RWPE2 (cell line): Measurements from ENCODE around the gene GPR160.

Experiments
- ATAC-seq: fragments of 200-7000 bp; cut with Tn5 transposase; 3 replicates; pipeline ENCODE4 v1.9.1; 2021; ENCODE audit warnings: low read depth
- DNase-seq: peaks from one replicate; pipeline ENCODE4 v3.0.0-alpha.2; 2020; ENCODE audit warnings: low spot score
- H3K27ac ChIP-seq: fragments of 450-650 bp; 2 replicates; pipeline ENCODE4 v1.5.1; 2017; ENCODE audit warnings: mild to moderate bottlenecking; ENCODE audit not compliant: poor library complexity, severe bottlenecking
- H3K27me3 ChIP-seq: fragments of 250-450 bp; sonication (Bioruptor Pico); 2 replicates; pipeline ENCODE4 v1.5.1; 2021; ENCODE audit warnings: mild to moderate bottlenecking, moderate library complexity; ENCODE audit not compliant: insufficient read depth, poor library complexity, severe bottlenecking
- H3K36me3 ChIP-seq: fragments of 250-450 bp; sonication (Bioruptor Pico); 2 replicates; pipeline ENCODE4 v1.5.1; 2020; ENCODE audit warnings: low read depth, mild to moderate bottlenecking, moderate library complexity
- H3K4me1 ChIP-seq: fragments of 250-450 bp; sonication (Bioruptor Pico); 2 replicates; pipeline ENCODE4 v1.5.1; 2021; ENCODE audit warnings: mild to moderate bottlenecking, moderate library complexity; ENCODE audit not compliant: insufficient read depth, poor library complexity, severe bottlenecking
- H3K4me3 ChIP-seq: fragments of 250-450 bp; sonication (Bioruptor Pico); 2 replicates; pipeline ENCODE4 v1.5.1; 2021; ENCODE audit warnings: mild to moderate bottlenecking, moderate library complexity; ENCODE audit not compliant: severe bottlenecking
- H3K9me3 ChIP-seq: fragments of 250-450 bp; sonication (Bioruptor Pico); 2 replicates; pipeline ENCODE4 v1.5.1; 2021; ENCODE audit warnings: mild to moderate bottlenecking, moderate library complexity; ENCODE audit not compliant: severe bottlenecking
- CTCF ChIP-seq: fragments of 450-650 bp; IDR thresholded peaks from one replicate; pipeline ENCODE4 v1.5.1; 2017; ENCODE audit warnings: mild to moderate bottlenecking, moderate library complexity; ENCODE audit not compliant: poor library complexity, severe bottlenecking

GPR160 gene

GRCh38 chr3:170064108-170064507 is 26.3 kb downstream of the GPR160 start:
- Histone ChIP-seq H3K4me1 (no peaks in the 10 kb centered on the region), H3K36me3 (no peaks in the 10 kb centered on the region), H3K27ac (no peak overlapping the region), H3K27me3 (no peaks in the 10 kb centered on the region), H3K9me3 (no peaks in the 10 kb centered on the region), H3K4me3 (no peak overlapping the region)
- DNase-seq: no peak
- ATAC-seq: no peak
- TF ChIP-seq CTCF: no peak

GRCh38 chr3:170075441-170076091 is 37.8 kb downstream of the GPR160 start:
- H3K27me3 ChIP-seq: no peaks in the 10 kb centered on the region
- TF ChIP-seq CTCF: no peak
- H3K9me3 ChIP-seq: no peaks in the 10 kb centered on the region
- H3K27ac ChIP-seq: no peak overlapping the region
- H3K4me3 ChIP-seq: no peak overlapping the region
- ATAC-seq (no peak), DNase-seq (no peak)
- no peaks in the 10 kb centered on the region for H3K36me3 ChIP-seq
- no peaks in the 10 kb centered on the region for H3K4me1 ChIP-seq

- Histone ChIP-seq H3K4me1 (no peaks in the 10 kb centered on the region), H3K4me3 (no peak overlapping the region), H3K27me3 (no peaks in the 10 kb centered on the region), H3K9me3 (no peaks in the 10 kb centered on the region), H3K27ac (no peak overlapping the region), H3K36me3 (no peaks in the 10 kb centered on the region; the same call in 1 of the 2 replicates)
- ATAC-seq: no peak
- no peak for TF ChIP-seq CTCF
- no peak for DNase-seq
Observed at GRCh38 chr3:170076715-170077238, 39.0 kb downstream of the GPR160 start.

GRCh38 chr3:170077361-170077760 is 39.6 kb downstream of the GPR160 start:
- ATAC-seq: no peak
- no peaks in the 10 kb centered on the region for H3K27me3 ChIP-seq
- H3K4me3 ChIP-seq: no peak overlapping the region
- no peak for TF ChIP-seq CTCF
- no peak for DNase-seq
- H3K27ac ChIP-seq: no peak overlapping the region
- H3K4me1 ChIP-seq: no peaks in the 10 kb centered on the region
- no peaks in the 10 kb centered on the region; the same call in 1 of the 2 replicates for H3K36me3 ChIP-seq
- no peaks in the 10 kb centered on the region for H3K9me3 ChIP-seq

- H3K9me3 ChIP-seq: no peaks in the 10 kb centered on the region
- H3K27ac ChIP-seq: no peak overlapping the region
- ATAC-seq: no peak
- no peak for TF ChIP-seq CTCF
- peaks cover 2% of the 10 kb centered on the region for H3K36me3 ChIP-seq
- H3K27me3 ChIP-seq: no peaks in the 10 kb centered on the region
- no peak for DNase-seq
- no peaks in the 10 kb centered on the region for H3K4me1 ChIP-seq
- no peak overlapping the region for H3K4me3 ChIP-seq
Observed at GRCh38 chr3:170078620-170079281, 41.0 kb downstream of the GPR160 start.
